Liver (tissue), 3 donors: ENCODE results near the gene CEP164.

Experiments
- FOXA1 ChIP-seq: IDR thresholded peaks from 2 replicates; pipeline ENCODE4 v1.6.1; 2016; ENCODE audit warnings: antibody characterized with exemption
- GABPA ChIP-seq, 2 donors: IDR thresholded peaks in 1 of 2; conservative IDR thresholded peaks in 1 of 2; 2 replicates each; pipeline ENCODE4 v1.6.1; 2016; ENCODE audit warnings: antibody characterized with exemption in 2 of 2, mild to moderate bottlenecking in 1 of 2, moderate library complexity in 1 of 2
- HNF4A ChIP-seq, 2 donors: conservative IDR thresholded peaks; 2 replicates each; pipeline ENCODE4 v1.6.1; 2016; ENCODE audit warnings: antibody characterized with exemption in 2 of 2, mild to moderate bottlenecking in 2 of 2
- NR2F2 ChIP-seq: IDR thresholded peaks from 2 replicates; pipeline ENCODE4 v1.6.1; 2016; ENCODE audit warnings: antibody characterized with exemption
- RAD21 ChIP-seq, 2 donors: IDR thresholded peaks; 2 replicates each; pipeline ENCODE4 v1.6.1; 2016; ENCODE audit warnings: antibody characterized with exemption in 2 of 2, mild to moderate bottlenecking in 2 of 2
- RXRA ChIP-seq, 2 donors: IDR thresholded peaks; 2 replicates each; pipeline ENCODE4 v1.6.1; 2017 to 2018; ENCODE audit warnings: antibody characterized with exemption in 2 of 2, mild to moderate bottlenecking in 1 of 2
- TAF1 ChIP-seq: conservative IDR thresholded peaks from 2 replicates; pipeline ENCODE4 v1.6.1; 2016; ENCODE audit warnings: antibody characterized with exemption, mild to moderate bottlenecking
- YY1 ChIP-seq: IDR thresholded peaks from 2 replicates; pipeline ENCODE4 v1.6.1; 2016; ENCODE audit warnings: antibody characterized with exemption, mild to moderate bottlenecking
- TF ChIP-seq, protein P1 (sequence below): fragments of 150-350 bp; IDR thresholded peaks from 2 replicates; pipeline ENCODE4 v1.5.1; 2017; ENCODE audit warnings: improper control_type of control experiment, low read depth, low read length; ENCODE audit not compliant: missing input control
- TF ChIP-seq, protein P2 (sequence below): IDR thresholded peaks from 2 replicates; pipeline ENCODE4 v1.6.1; 2016; ENCODE audit warnings: antibody characterized with exemption, mild to moderate bottlenecking
- TF ChIP-seq, protein P3 (sequence below): IDR thresholded peaks from 2 replicates; pipeline ENCODE4 v1.6.1; 2016; ENCODE audit warnings: antibody characterized with exemption
- TF ChIP-seq, protein P4 (sequence below): IDR thresholded peaks from 2 replicates; pipeline ENCODE4 v1.6.1; 2016; ENCODE audit warnings: antibody characterized with exemption
- donor health status: healthy.
- donor health status: healthy.

DNA sequence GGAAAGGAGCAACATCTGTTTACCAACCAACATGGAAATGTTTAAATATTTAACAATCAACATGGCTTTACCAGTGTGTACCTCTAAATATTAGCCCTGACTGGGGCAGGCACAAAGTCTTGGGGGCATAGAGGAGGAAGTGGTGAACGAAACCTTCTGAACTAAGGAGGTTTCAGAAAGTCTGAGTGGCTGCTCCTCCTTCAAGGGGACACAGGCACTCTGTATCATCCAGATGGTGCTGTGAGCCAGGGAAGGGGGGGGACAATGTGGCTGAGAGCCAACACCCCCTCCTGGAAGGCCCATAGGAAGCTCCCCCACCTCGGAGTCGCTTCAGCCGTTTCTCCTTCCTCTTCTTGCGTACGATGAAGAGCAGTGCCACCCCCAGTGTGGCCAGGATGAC is 107.7 kb downstream of the CEP164 start:
- TF ChIP-seq, protein P1, sequence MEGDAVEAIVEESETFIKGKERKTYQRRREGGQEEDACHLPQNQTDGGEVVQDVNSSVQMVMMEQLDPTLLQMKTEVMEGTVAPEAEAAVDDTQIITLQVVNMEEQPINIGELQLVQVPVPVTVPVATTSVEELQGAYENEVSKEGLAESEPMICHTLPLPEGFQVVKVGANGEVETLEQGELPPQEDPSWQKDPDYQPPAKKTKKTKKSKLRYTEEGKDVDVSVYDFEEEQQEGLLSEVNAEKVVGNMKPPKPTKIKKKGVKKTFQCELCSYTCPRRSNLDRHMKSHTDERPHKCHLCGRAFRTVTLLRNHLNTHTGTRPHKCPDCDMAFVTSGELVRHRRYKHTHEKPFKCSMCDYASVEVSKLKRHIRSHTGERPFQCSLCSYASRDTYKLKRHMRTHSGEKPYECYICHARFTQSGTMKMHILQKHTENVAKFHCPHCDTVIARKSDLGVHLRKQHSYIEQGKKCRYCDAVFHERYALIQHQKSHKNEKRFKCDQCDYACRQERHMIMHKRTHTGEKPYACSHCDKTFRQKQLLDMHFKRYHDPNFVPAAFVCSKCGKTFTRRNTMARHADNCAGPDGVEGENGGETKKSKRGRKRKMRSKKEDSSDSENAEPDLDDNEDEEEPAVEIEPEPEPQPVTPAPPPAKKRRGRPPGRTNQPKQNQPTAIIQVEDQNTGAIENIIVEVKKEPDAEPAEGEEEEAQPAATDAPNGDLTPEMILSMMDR, result no peak
- TF ChIP-seq, protein P2, sequence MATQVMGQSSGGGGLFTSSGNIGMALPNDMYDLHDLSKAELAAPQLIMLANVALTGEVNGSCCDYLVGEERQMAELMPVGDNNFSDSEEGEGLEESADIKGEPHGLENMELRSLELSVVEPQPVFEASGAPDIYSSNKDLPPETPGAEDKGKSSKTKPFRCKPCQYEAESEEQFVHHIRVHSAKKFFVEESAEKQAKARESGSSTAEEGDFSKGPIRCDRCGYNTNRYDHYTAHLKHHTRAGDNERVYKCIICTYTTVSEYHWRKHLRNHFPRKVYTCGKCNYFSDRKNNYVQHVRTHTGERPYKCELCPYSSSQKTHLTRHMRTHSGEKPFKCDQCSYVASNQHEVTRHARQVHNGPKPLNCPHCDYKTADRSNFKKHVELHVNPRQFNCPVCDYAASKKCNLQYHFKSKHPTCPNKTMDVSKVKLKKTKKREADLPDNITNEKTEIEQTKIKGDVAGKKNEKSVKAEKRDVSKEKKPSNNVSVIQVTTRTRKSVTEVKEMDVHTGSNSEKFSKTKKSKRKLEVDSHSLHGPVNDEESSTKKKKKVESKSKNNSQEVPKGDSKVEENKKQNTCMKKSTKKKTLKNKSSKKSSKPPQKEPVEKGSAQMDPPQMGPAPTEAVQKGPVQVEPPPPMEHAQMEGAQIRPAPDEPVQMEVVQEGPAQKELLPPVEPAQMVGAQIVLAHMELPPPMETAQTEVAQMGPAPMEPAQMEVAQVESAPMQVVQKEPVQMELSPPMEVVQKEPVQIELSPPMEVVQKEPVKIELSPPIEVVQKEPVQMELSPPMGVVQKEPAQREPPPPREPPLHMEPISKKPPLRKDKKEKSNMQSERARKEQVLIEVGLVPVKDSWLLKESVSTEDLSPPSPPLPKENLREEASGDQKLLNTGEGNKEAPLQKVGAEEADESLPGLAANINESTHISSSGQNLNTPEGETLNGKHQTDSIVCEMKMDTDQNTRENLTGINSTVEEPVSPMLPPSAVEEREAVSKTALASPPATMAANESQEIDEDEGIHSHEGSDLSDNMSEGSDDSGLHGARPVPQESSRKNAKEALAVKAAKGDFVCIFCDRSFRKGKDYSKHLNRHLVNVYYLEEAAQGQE, result no peak
- TF ChIP-seq RXRA (IDR thresholded peaks at IDR 0.05), result no peak
- TF ChIP-seq, protein P3, sequence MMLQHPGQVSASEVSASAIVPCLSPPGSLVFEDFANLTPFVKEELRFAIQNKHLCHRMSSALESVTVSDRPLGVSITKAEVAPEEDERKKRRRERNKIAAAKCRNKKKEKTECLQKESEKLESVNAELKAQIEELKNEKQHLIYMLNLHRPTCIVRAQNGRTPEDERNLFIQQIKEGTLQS, result no peak
- no peak for TF ChIP-seq YY1
- TF ChIP-seq GABPA (IDR thresholded peaks at IDR 0.05 in 1 of 2, conservative IDR thresholded peaks at IDR 0.05 in 1 of 2), result no peak
- TF ChIP-seq TAF1, result no peak
- no peak for TF ChIP-seq RAD21 (IDR thresholded peaks at IDR 0.05)
- no peak for TF ChIP-seq NR2F2
- TF ChIP-seq, protein P4, sequence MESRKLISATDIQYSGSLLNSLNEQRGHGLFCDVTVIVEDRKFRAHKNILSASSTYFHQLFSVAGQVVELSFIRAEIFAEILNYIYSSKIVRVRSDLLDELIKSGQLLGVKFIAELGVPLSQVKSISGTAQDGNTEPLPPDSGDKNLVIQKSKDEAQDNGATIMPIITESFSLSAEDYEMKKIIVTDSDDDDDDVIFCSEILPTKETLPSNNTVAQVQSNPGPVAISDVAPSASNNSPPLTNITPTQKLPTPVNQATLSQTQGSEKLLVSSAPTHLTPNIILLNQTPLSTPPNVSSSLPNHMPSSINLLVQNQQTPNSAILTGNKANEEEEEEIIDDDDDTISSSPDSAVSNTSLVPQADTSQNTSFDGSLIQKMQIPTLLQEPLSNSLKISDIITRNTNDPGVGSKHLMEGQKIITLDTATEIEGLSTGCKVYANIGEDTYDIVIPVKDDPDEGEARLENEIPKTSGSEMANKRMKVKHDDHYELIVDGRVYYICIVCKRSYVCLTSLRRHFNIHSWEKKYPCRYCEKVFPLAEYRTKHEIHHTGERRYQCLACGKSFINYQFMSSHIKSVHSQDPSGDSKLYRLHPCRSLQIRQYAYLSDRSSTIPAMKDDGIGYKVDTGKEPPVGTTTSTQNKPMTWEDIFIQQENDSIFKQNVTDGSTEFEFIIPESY, result no peak
- no peak for TF ChIP-seq HNF4A (conservative IDR thresholded peaks at IDR 0.05)
- TF ChIP-seq FOXA1, result no peak
